Thyroid gland (tissue), 4 donors: Measurements from ENCODE around the gene HHIPL1. TPM values are rescaled to one million over a fixed set of nuclear protein-coding genes. Genes with fewer than 3 reads are reported as not detected.

Experiments
- DNase-seq, 2 donors: peaks; one replicate each; pipeline ENCODE4 v3.0.0-alpha.2; 2019
- H3K27ac ChIP-seq, 3 donors: fragments of 200-600 bp; sonication (generic); 1 replicate in 2 of 3; 2 replicates in 1 of 3; pipeline ENCODE4 v1.5.1; 2016 to 2019; ENCODE audit warnings: mild to moderate bottlenecking in 1 of 3, moderate library complexity in 1 of 3
- H3K27me3 ChIP-seq: fragments of 200-600 bp; sonication (generic); one replicate; pipeline ENCODE4 v1.5.1; 2019
- H3K36me3 ChIP-seq, 2 donors: fragments of 200-600 bp; sonication (generic); one replicate each; pipeline ENCODE4 v1.5.1; 2016 to 2019
- H3K4me1 ChIP-seq, 2 donors: fragments of 200-600 bp; sonication (generic); one replicate each; pipeline ENCODE4 v1.5.1; 2017 to 2019
- H3K4me3 ChIP-seq, 3 donors: fragments of 200-600 bp; sonication (generic); replicated peaks in 1 of 3; 1 replicate in 2 of 3; 2 replicates in 1 of 3; pipeline ENCODE4 v1.5.1; 2016; ENCODE audit warnings: mild to moderate bottlenecking in 1 of 3
- H3K9me3 ChIP-seq: fragments of 200-600 bp; sonication (generic); one replicate; pipeline ENCODE4 v1.5.1; 2017
- CTCF ChIP-seq, 6 experiments: fragments of 200-600 bp in 3 of 6; fragments of 450-650 bp in 3 of 6; sonication (generic) in 3 of 6; IDR thresholded peaks; one replicate each; pipeline ENCODE4 v1.5.1; 2016 to 2019; ENCODE audit warnings: antibody characterized with exemption in 6 of 6, mild to moderate bottlenecking in 2 of 6, inconsistent platforms in 1 of 6, moderate library complexity in 1 of 6
- POLR2A ChIP-seq, 2 donors: fragments of 450-650 bp; IDR thresholded peaks; one replicate each; pipeline ENCODE4 v1.6.1; 2017; ENCODE audit warnings: antibody characterized with exemption in 2 of 2, mild to moderate bottlenecking in 2 of 2, moderate library complexity in 1 of 2
- WGBS, 2 donors: methylation state at CpG; one replicate each; pipeline ENCODE4 v1.1.5; 2017; 5-methylcytosine and 5-hydroxymethylcytosine counted together
- intact Hi-C: fragments of 100-400 bp; cut with DNase I; formaldehyde crosslinking; loops from one replicate; pipeline ENCODE4 v1.15.1; 2023
- total RNA-seq, 4 donors: library from RNA; depleted of rRNA; stranded (reverse); fragments of >200 nt; gene quantifications; one replicate each; pipeline ENCODE4 v1.2.3, GENCODE V29; 2016

HHIPL1 gene
- total RNA-seq, 4 donors from 2014 or later = 0.98 to 2.7 (median 1.1) TPM

GRCh38 chr14:99707921-99708320, 63.0 kb downstream of the HHIPL1 start:
- WGBS, 2 donors = 93 to 96% methylated on average over 6 of the region's 9 CpGs
- H3K4me1 ChIP-seq = no peaks in the 10 kb centered on the region
- H3K4me3 ChIP-seq = no peak overlapping the region
- TF ChIP-seq CTCF (IDR thresholded peaks at IDR 0.05) = no peak
- TF ChIP-seq POLR2A (IDR thresholded peaks at IDR 0.05) = no peak
- H3K36me3 ChIP-seq = no peaks in the 10 kb centered on the region
- no peak overlapping the region for H3K27ac ChIP-seq
- no peak for DNase-seq
- intact Hi-C loops = no loop called here
- no peaks in the 10 kb centered on the region for H3K9me3 ChIP-seq
- H3K27me3 ChIP-seq = no peaks in the 10 kb centered on the region

GRCh38 chr14:99708449-99708848, 63.5 kb downstream of the HHIPL1 start:
- Histone ChIP-seq H3K9me3 (no peaks in the 10 kb centered on the region), H3K4me3 (no peak overlapping the region), H3K27me3 (no peaks in the 10 kb centered on the region), H3K27ac (no peak overlapping the region), H3K36me3 (no peaks in the 10 kb centered on the region), H3K4me1 (no peaks in the 10 kb centered on the region)
- TF ChIP-seq POLR2A (IDR thresholded peaks at IDR 0.05) (no peak), CTCF (IDR thresholded peaks at IDR 0.05) (no peak)
- intact Hi-C loops = no loop called here
- 56% methylated on average over 3 of the region's 7 CpGs; no CpG with 5 or more reads in 1 of the 2 donors for WGBS, 2 donors
- DNase-seq = no peak

GRCh38 chr14:99713972-99714371, 69.0 kb downstream of the HHIPL1 start:
- Histone ChIP-seq H3K27ac (no peak overlapping the region), H3K27me3 (no peaks in the 10 kb centered on the region), H3K4me1 (no peaks in the 10 kb centered on the region), H3K36me3 (no peaks in the 10 kb centered on the region), H3K4me3 (no peak overlapping the region), H3K9me3 (no peaks in the 10 kb centered on the region)
- intact Hi-C loops = no loop called here
- 87% methylated on average over 3 of the region's 3 CpGs for WGBS, 2 donors
- no peak for TF ChIP-seq CTCF (IDR thresholded peaks at IDR 0.05)
- TF ChIP-seq POLR2A (IDR thresholded peaks at IDR 0.05) = no peak
- DNase-seq = no peak

GRCh38 chr14:99715266-99716000, 70.5 kb downstream of the HHIPL1 start:
- no peak for DNase-seq
- Histone ChIP-seq H3K4me1 (no peaks in the 10 kb centered on the region), H3K4me3 (no peak overlapping the region), H3K9me3 (no peaks in the 10 kb centered on the region), H3K36me3 (no peaks in the 10 kb centered on the region), H3K27me3 (no peaks in the 10 kb centered on the region), H3K27ac (no peak overlapping the region)
- TF ChIP-seq CTCF (IDR thresholded peaks at IDR 0.05) (no peak), POLR2A (IDR thresholded peaks at IDR 0.05) (no peak)
- intact Hi-C loops = no loop called here
- 75 to 83% methylated on average over 24 of the region's 24 CpGs for WGBS, 2 donors

GRCh38 chr14:99716091-99716849, 71.3 kb downstream of the HHIPL1 start:
- no peaks in the 10 kb centered on the region for H3K9me3 ChIP-seq
- no peak for DNase-seq
- H3K27ac ChIP-seq = no peak overlapping the region
- no peaks in the 10 kb centered on the region for H3K27me3 ChIP-seq
- H3K4me3 ChIP-seq = no peak overlapping the region
- H3K36me3 ChIP-seq = no peaks in the 10 kb centered on the region
- WGBS, 2 donors = 83 to 88% methylated on average over 9 to 10 of the region's 10 CpGs
- TF ChIP-seq POLR2A (IDR thresholded peaks at IDR 0.05) = no peak
- no peak for TF ChIP-seq CTCF (IDR thresholded peaks at IDR 0.05)
- no peaks in the 10 kb centered on the region for H3K4me1 ChIP-seq
- intact Hi-C loops = no loop called here
